Measurements from ENCODE around the gene EMX1.

DNA sequence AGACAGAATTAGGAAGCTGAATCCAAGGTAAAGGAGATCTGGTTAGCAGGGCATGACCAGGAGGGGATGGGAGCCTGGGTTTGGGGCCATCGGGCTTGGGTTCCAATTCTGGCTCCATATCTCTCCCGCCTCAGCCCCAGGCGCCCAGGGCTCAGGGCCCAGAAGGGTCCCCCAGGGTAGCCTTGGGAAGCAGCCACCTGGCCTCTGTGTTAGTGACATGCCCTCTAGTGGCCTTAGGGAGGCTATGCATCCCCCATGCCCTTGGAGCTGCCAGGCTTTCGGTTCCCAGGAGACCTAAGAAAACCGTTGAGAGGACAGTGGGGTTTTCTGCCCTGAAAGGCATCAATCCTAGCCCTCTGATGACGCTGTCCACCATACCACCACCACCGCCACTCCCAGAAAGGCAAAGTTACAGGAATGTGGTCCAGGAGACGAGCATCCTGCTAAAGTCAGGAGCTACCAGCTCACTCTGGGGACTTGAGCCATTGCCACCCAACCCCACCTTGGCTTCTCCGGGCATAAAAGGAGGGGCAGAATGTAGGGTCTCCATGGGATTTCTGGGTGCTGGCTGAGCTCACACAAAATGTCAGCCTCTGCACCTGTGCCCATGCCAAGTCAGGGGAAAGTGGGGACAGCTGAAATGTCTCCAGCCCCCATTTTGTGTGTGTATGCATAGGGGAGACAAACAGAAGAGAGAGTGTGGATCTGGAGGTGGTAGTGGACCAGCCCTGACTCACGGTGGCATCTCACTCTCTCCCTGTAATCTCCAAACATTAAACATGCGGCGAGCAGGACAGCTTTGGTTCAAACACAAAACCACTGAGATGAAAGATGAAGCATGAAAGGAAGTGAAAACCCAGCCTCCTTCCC is 56.5 kb downstream of the EMX1 start:
- TF ChIP-seq, protein P1, sequence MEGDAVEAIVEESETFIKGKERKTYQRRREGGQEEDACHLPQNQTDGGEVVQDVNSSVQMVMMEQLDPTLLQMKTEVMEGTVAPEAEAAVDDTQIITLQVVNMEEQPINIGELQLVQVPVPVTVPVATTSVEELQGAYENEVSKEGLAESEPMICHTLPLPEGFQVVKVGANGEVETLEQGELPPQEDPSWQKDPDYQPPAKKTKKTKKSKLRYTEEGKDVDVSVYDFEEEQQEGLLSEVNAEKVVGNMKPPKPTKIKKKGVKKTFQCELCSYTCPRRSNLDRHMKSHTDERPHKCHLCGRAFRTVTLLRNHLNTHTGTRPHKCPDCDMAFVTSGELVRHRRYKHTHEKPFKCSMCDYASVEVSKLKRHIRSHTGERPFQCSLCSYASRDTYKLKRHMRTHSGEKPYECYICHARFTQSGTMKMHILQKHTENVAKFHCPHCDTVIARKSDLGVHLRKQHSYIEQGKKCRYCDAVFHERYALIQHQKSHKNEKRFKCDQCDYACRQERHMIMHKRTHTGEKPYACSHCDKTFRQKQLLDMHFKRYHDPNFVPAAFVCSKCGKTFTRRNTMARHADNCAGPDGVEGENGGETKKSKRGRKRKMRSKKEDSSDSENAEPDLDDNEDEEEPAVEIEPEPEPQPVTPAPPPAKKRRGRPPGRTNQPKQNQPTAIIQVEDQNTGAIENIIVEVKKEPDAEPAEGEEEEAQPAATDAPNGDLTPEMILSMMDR (conservative IDR thresholded peaks at IDR 0.05 in 1 of 2, IDR thresholded peaks at IDR 0.05 in 1 of 2; ENCODE audit: low read depth in 1 of 2, low read length in 2 of 2): peak; percentile 76 to 96
- no peak for TF ChIP-seq EZH2 (IDR thresholded peaks at IDR 0.05; ENCODE audit: low read length, missing control alignments)
